ENCODE results near the gene BMP6. TPM values are rescaled to one million over a fixed set of nuclear protein-coding genes. Genes with fewer than 3 reads are reported as not detected.

The BMP6 gene
- total RNA-seq, 1 donor from 2014 or later: 1.3 TPM

DNA sequence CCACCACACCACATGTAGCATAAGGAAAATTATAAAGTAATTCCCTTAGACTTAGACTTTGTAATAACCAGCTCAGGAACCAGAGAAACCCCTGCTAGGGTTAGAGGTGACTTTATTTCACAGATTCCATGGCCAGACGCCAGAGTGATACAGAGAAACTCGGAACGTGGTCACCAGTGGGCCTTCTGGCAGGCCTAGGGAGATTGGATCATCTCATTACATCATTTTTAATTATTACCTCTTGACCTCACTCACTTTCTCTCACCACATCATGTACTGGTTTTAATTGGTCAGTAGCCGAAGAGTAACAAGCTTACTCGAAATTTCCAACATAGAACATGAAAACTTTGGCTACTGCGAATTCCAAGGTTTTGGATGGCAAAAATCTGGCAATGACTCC is 72.9 kb downstream of the BMP6 start:
- no peak overlapping the region for H3K4me3 ChIP-seq (ENCODE audit: low read depth, low read length)
- TF ChIP-seq, protein P1, sequence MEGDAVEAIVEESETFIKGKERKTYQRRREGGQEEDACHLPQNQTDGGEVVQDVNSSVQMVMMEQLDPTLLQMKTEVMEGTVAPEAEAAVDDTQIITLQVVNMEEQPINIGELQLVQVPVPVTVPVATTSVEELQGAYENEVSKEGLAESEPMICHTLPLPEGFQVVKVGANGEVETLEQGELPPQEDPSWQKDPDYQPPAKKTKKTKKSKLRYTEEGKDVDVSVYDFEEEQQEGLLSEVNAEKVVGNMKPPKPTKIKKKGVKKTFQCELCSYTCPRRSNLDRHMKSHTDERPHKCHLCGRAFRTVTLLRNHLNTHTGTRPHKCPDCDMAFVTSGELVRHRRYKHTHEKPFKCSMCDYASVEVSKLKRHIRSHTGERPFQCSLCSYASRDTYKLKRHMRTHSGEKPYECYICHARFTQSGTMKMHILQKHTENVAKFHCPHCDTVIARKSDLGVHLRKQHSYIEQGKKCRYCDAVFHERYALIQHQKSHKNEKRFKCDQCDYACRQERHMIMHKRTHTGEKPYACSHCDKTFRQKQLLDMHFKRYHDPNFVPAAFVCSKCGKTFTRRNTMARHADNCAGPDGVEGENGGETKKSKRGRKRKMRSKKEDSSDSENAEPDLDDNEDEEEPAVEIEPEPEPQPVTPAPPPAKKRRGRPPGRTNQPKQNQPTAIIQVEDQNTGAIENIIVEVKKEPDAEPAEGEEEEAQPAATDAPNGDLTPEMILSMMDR (conservative IDR thresholded peaks at IDR 0.05; ENCODE audit: low read depth, low read length): no peak
- no peak for DNase-seq (ENCODE audit: low read depth)

DNA sequence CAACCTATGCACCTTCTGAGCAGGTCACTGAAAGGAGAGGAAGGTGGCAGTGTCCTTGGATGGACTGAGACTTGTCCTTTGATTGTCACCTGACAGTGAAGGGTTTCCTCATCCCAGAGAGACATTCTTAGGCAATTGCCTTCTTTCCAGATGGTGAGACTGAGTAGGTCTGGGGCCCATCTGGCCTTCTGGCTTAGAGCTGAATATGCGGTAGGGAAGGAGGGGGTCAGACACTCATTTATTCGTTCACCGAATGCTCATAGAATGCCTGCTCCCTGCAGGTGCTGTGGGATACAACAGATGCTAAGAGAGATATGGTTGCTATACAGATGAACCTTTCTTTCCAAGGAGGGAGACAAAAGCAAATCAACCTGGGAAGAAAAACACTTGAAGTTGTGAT is 76.8 kb downstream of the BMP6 start:
- no peak overlapping the region for H3K4me3 ChIP-seq (ENCODE audit: low read depth, low read length)
- TF ChIP-seq, protein P1 (conservative IDR thresholded peaks at IDR 0.05; ENCODE audit: low read depth, low read length): no peak
- no peak for DNase-seq (ENCODE audit: low read depth)

DNA sequence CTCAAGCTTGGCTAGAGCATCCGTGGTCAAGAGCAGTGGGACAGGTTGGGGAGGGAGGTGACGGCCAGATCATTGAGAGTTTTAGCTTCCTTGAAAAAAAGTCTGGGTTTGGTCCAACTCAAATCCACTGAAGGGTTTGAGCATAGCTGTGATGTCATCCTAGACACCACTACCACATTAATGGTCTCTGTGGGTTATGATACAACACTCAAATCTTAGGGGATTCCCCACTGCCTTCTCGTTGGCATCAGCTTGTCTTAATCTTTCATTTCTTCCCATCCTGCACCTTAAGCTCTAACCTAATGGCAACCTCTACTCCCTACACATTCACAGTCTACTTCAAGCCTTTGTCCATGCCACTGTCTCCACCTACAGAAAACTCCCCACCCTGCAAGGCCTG is 77.3 kb downstream of the BMP6 start:
- no peak overlapping the region for H3K4me3 ChIP-seq (ENCODE audit: low read depth, low read length)
- TF ChIP-seq, protein P1 (conservative IDR thresholded peaks at IDR 0.05; ENCODE audit: low read depth, low read length): no peak
- no peak for DNase-seq (ENCODE audit: low read depth)

DNA sequence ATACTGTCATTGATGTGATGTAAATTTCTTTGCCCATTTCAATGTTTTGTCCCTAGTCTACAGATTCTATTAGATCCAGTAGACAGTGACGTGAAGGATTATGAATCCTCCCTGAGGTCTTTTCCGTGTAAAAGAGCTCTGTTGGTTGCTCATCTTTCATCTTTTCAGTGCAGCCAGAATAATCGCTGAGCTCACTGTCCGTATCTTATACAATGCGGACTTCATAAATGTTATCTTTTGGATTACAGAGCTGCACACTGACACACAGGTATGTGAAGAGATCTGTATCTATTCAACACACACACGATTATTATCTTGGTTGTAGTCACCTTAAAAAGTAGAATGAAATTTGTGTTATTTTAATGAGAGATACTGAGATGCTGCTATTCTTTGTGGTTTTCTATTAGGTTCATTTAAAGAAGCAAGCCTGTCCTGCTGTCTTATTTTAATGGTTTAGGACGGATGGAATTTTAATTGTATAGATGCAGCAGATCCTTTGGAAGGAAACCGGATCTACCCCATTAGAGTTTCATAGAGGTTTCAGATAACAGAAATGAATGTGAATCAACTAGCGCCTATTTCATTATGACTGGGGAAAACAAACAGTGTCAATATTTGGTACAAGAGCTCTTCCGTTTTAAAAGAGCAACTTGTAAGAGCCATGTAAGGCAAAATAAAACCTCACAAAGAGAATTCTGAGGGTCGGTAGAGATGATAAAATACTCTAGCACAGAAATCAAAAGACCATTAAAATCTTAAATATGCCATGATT is 79.4 kb downstream of the BMP6 start:
- H3K4me3 ChIP-seq (ENCODE audit: low read depth, low read length): no peak overlapping the region
- no peak for DNase-seq (ENCODE audit: low read depth)
- TF ChIP-seq, protein P1 (conservative IDR thresholded peaks at IDR 0.05; ENCODE audit: low read depth, low read length): no peak

DNA sequence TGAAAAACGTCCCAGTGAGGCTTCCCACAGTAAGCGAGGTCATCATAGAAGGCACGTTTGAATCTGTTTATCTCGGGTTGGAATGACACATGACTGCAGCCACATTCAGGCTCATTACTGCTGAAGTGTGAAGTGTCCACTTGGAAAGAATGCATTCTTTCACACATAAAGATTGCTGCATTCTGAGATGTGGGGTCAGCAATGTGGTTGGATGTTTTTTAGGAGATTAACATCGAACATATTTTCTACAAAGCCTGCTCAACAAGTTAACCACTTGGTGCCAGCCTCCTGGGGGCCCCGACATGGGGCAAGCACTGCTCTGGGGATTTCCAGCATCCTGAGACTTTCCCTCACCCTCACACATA is 79.9 kb downstream of the BMP6 start:
- TF ChIP-seq, protein P1 (conservative IDR thresholded peaks at IDR 0.05; ENCODE audit: low read depth, low read length): no peak
- no peak overlapping the region for H3K4me3 ChIP-seq (ENCODE audit: low read depth, low read length)
- DNase-seq (ENCODE audit: low read depth): peak; percentile 41

DNA sequence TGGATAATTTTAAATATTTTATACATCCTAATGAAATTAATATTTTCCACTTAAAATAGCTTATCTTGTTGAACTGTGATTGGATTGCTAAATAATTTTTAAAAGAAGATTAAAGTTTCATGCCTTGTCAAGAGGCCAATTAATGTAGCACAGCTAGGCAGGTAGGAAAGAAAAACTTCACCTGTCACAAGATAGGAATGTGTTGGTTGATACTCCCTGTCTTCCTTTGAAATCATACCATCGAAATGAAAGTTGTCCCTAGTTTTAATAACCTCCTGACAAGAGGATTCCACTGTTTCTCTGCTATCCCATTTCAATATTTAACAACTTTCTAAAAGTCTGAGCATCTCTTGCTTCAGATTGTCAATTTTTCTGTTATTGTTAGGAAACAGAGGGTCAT is 80.8 kb downstream of the BMP6 start:
- no peak overlapping the region for H3K4me3 ChIP-seq (ENCODE audit: low read depth, low read length)
- DNase-seq (ENCODE audit: low read depth): no peak
- TF ChIP-seq, protein P1 (conservative IDR thresholded peaks at IDR 0.05; ENCODE audit: low read depth, low read length): no peak

DNA sequence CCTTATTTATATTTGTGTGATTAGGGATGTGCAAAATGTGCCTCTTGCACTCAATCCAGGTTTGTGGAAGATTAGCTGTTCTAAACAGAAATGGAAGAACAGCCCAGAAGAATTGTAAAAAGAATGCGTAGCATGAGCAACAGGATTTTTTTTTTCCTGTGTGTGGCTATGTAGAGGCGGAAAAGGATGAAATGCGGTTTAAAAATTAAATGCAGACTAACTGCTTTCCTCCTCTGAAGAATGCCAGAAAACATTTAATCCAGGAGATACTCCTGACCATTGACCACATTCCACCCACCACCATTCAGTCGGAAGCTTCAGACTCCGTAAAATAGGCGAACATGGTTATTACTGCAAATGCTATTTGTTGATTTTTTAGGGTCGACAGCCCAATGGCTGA is 83.4 kb downstream of the BMP6 start:
- no peak for DNase-seq (ENCODE audit: low read depth)
- TF ChIP-seq, protein P1 (conservative IDR thresholded peaks at IDR 0.05; ENCODE audit: low read depth, low read length): no peak
- H3K4me3 ChIP-seq (ENCODE audit: low read depth, low read length): no peak overlapping the region

All from epithelial cell of proximal tubule (primary cell).